ENCODE results near the gene CRYBG2. TPM values are rescaled to one million over a fixed set of nuclear protein-coding genes. Genes with fewer than 3 reads are reported as not detected.
"Not testable (repeated sequence)": the region's sequence is repeated elsewhere in the genome, so short reads cannot be mapped to it uniquely, and the experiment has no call there.

The CRYBG2 gene
- total RNA-seq, 1 donor from 2014 or later: 3.0 TPM

- Histone ChIP-seq H3K4me1 (no peaks in the 10 kb centered on the region), H2AFZ (replicated peaks) (no peak overlapping the region), H3K27me3 (no peaks in the 10 kb centered on the region), H3F3A (ENCODE audit: low read depth) (no peaks in the 10 kb centered on the region), H3K36me3 (no peaks in the 10 kb centered on the region), H3K79me2 (ENCODE audit: low read depth) (no peaks in the 10 kb centered on the region), H3K9me3 (ENCODE audit: low read depth) (no peaks in the 10 kb centered on the region), H3K9ac (no peak overlapping the region), H4K20me1 (ENCODE audit: low read depth) (no peaks in the 10 kb centered on the region), H3K27ac (no peak overlapping the region), H3K4me2 (no peak overlapping the region), H3K4me3 (no peak overlapping the region)
- Mint-ChIP-seq H3K4me1 (peaks cover 11% of the 10 kb centered on the region), H3K4me3 (no peak overlapping the region), H3K27ac (peak overlapping the region; percentile 15), H3K36me3 (no peaks in the 10 kb centered on the region), H3K27me3 (ENCODE audit: insufficient read depth, low read depth) (peaks cover 7% of the 10 kb centered on the region), H3K9me3 (peaks cover 5% of the 10 kb centered on the region)
- TF ChIP-seq, protein P1, sequence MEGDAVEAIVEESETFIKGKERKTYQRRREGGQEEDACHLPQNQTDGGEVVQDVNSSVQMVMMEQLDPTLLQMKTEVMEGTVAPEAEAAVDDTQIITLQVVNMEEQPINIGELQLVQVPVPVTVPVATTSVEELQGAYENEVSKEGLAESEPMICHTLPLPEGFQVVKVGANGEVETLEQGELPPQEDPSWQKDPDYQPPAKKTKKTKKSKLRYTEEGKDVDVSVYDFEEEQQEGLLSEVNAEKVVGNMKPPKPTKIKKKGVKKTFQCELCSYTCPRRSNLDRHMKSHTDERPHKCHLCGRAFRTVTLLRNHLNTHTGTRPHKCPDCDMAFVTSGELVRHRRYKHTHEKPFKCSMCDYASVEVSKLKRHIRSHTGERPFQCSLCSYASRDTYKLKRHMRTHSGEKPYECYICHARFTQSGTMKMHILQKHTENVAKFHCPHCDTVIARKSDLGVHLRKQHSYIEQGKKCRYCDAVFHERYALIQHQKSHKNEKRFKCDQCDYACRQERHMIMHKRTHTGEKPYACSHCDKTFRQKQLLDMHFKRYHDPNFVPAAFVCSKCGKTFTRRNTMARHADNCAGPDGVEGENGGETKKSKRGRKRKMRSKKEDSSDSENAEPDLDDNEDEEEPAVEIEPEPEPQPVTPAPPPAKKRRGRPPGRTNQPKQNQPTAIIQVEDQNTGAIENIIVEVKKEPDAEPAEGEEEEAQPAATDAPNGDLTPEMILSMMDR (IDR thresholded peaks at IDR 0.05): no peak
- TF ChIP-seq EZH2phosphoT487 (IDR thresholded peaks at IDR 0.05) (no peak), EZH2 (IDR thresholded peaks at IDR 0.05) (no peak)
- no peak for DNase-seq (ENCODE audit: low spot score)
Measured at GRCh38 chr1:26375081-26375480, 21.2 kb upstream of the CRYBG2 start.

DNA sequence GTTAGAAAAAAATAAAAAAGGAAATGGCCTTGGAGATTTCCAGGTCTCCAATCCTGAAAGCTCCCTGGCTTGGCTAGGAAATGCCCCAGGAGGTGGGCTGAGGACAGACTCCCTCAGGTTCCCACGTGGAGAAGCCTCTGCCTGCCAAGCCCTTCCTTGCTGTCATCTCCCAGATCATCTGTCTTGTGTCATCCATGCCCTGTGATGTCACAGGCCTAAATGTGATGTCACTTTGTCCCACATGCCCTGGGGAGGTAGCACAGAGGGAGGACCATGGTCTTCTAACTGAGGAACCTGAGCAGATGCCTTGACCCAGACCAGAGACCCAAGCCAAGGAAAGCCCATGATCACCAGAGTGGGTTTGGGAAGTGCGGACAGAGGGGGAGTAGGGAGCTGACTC, 20.4 kb upstream of the CRYBG2 start:
- H3K4me1 ChIP-seq, H3K27ac ChIP-seq: not testable (repeated sequence)

DNA sequence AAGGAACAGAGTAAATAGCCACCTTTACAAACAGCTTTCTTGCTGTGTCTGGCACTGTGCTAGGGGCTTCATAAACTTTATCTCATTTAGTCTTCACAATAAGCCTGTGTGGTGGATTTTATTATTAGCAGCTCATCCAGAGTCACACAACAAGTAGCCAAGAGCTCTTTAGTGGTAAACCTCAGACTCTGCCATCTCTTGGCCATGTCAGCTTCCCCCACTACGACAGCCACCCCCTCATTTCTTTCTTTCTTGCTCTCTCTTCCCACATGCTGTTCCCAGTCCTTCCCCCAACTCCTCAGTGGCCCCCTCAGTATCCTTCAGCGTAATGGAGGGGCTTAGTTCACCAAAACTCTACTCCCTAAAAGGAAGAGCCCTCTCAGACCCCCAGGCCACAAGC, 19.9 kb upstream of the CRYBG2 start:
- Histone ChIP-seq H4K20me1 (ENCODE audit: low read depth) (no peaks in the 10 kb centered on the region), H3K27ac (no peak overlapping the region), H3K4me1 (no peaks in the 10 kb centered on the region), H3K27me3 (no peaks in the 10 kb centered on the region), H3K4me2 (no peak overlapping the region), H3K79me2 (ENCODE audit: low read depth) (no peaks in the 10 kb centered on the region), H2AFZ (replicated peaks) (peak overlapping the region; percentile 48), H3K4me3 (no peak overlapping the region), H3K9ac (no peak overlapping the region), H3K36me3 (no peaks in the 10 kb centered on the region), H3F3A (ENCODE audit: low read depth) (no peaks in the 10 kb centered on the region), H3K9me3 (ENCODE audit: low read depth) (no peaks in the 10 kb centered on the region)
- Mint-ChIP-seq H3K4me1 (peaks cover 11% of the 10 kb centered on the region), H3K4me3 (no peak overlapping the region), H3K27me3 (ENCODE audit: insufficient read depth, low read depth) (peaks cover 6% of the 10 kb centered on the region), H3K27ac (peak overlapping the region; percentile 54), H3K36me3 (no peaks in the 10 kb centered on the region), H3K9me3 (peaks cover 5% of the 10 kb centered on the region)
- TF ChIP-seq EZH2phosphoT487 (IDR thresholded peaks at IDR 0.05): no peak
- TF ChIP-seq, protein P1 (IDR thresholded peaks at IDR 0.05): no peak
- no peak for TF ChIP-seq EZH2 (IDR thresholded peaks at IDR 0.05)
- no peak for DNase-seq (ENCODE audit: low spot score)

More for the DNA sequence above, 20.4 kb upstream of the CRYBG2 start:
- DNase-seq (ENCODE audit: low spot score); H3F3A ChIP-seq (ENCODE audit: low read depth); H3K36me3 Mint-ChIP-seq; H3K27ac Mint-ChIP-seq; H3K9me3 Mint-ChIP-seq; H3K4me3 ChIP-seq; H4K20me1 ChIP-seq (ENCODE audit: low read depth); H3K4me3 Mint-ChIP-seq; H3K4me2 ChIP-seq; H3K9ac ChIP-seq; H3K9me3 ChIP-seq (ENCODE audit: low read depth); H3K27me3 Mint-ChIP-seq (ENCODE audit: insufficient read depth, low read depth); H3K36me3 ChIP-seq; H3K27me3 ChIP-seq; H3K79me2 ChIP-seq (ENCODE audit: low read depth): not testable (repeated sequence)
- H2AFZ ChIP-seq (replicated peaks): peak overlapping the region; percentile 48
- H3K4me1 Mint-ChIP-seq: peaks cover 11% of the 10 kb centered on the region

DNA sequence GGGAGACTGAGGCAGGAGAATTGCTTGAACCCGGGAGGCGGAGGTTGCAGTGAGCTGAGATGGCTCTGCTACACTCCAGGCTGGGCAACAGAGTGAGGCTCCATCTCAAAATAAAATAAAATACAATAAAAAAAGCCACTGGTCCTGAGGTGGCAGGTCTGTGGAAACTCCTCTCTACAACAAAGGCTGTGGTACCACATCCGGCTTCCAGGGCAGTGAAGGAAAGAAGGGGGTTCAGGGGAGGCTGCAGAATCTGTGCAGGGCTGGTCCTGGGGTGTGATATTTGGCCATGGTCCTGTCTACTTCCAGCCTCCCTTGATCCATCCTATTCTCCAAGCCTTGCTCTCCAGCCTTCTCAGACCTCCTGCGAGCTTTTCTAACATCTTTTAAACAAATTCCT, 19.4 kb upstream of the CRYBG2 start:
- Mint-ChIP-seq H3K4me1 (peaks cover 11% of the 10 kb centered on the region), H3K27ac (no peak overlapping the region), H3K4me3 (no peak overlapping the region), H3K27me3 (ENCODE audit: insufficient read depth, low read depth) (peaks cover 7% of the 10 kb centered on the region), H3K9me3 (peaks cover 5% of the 10 kb centered on the region), H3K36me3 (no peaks in the 10 kb centered on the region)
- Histone ChIP-seq H3K4me3 (no peak overlapping the region), H3K9ac (no peak overlapping the region), H3K4me1 (no peaks in the 10 kb centered on the region), H3K36me3 (no peaks in the 10 kb centered on the region), H3K27me3 (no peaks in the 10 kb centered on the region), H3K79me2 (ENCODE audit: low read depth) (no peaks in the 10 kb centered on the region), H2AFZ (replicated peaks) (no peak overlapping the region), H3K9me3 (ENCODE audit: low read depth) (no peaks in the 10 kb centered on the region), H3K4me2 (no peak overlapping the region), H4K20me1 (ENCODE audit: low read depth) (no peaks in the 10 kb centered on the region), H3K27ac (no peak overlapping the region), H3F3A (ENCODE audit: low read depth) (no peaks in the 10 kb centered on the region)
- TF ChIP-seq EZH2phosphoT487 (IDR thresholded peaks at IDR 0.05) (no peak), EZH2 (IDR thresholded peaks at IDR 0.05) (no peak)
- TF ChIP-seq, protein P1 (IDR thresholded peaks at IDR 0.05): no peak
- no peak for DNase-seq (ENCODE audit: low spot score)

DNA sequence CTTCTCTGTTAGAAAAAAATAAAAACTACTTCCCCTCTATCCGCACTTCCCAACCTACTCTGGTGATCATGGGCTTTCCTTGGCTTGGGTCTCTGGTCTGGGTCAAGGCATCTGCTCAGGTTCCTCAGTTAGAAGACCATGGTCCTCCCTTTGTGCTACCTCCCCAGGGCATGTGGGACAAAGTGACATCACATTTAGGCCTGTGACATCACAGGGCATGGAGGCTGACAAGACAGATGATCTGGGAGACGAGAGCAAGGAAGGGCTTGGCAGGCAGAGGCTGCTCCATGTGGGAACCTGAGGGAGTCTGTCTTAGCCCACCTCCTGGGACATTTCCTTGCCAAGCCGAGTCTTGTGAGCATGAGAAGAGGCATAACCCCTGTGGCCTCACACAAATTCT, 18.7 kb upstream of the CRYBG2 start, which contains the start of gene ZNF683:
Gene ZNF683, minus strand, starts transcription at position 140 of the 400 bp plus-strand sequence. CDS start 4,179 bp downstream, outside the sequence.
- not testable (repeated sequence) for H3K9me3 ChIP-seq (ENCODE audit: low read depth); H3K27me3 Mint-ChIP-seq (ENCODE audit: insufficient read depth, low read depth); H3K9ac ChIP-seq; H3F3A ChIP-seq (ENCODE audit: low read depth); H2AFZ ChIP-seq (replicated peaks); H3K27ac Mint-ChIP-seq; H3K4me1 ChIP-seq; H3K4me2 ChIP-seq; H3K36me3 Mint-ChIP-seq; H3K79me2 ChIP-seq (ENCODE audit: low read depth); H3K27ac ChIP-seq; H4K20me1 ChIP-seq (ENCODE audit: low read depth); H3K36me3 ChIP-seq; H3K27me3 ChIP-seq; H3K4me3 Mint-ChIP-seq; DNase-seq (ENCODE audit: low spot score); H3K4me3 ChIP-seq; H3K9me3 Mint-ChIP-seq
- H3K4me1 Mint-ChIP-seq: peaks cover 11% of the 10 kb centered on the region

All from neural progenitor cell (in vitro differentiated cells).